EL (cell line): ENCODE data around the gene CISD3.

Source experiments
- DNase-seq: peaks from one replicate; pipeline ENCODE4 v3.0.0-alpha.2; 2016

The CISD3 gene, protein sequence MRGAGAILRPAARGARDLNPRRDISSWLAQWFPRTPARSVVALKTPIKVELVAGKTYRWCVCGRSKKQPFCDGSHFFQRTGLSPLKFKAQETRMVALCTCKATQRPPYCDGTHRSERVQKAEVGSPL

DNA sequence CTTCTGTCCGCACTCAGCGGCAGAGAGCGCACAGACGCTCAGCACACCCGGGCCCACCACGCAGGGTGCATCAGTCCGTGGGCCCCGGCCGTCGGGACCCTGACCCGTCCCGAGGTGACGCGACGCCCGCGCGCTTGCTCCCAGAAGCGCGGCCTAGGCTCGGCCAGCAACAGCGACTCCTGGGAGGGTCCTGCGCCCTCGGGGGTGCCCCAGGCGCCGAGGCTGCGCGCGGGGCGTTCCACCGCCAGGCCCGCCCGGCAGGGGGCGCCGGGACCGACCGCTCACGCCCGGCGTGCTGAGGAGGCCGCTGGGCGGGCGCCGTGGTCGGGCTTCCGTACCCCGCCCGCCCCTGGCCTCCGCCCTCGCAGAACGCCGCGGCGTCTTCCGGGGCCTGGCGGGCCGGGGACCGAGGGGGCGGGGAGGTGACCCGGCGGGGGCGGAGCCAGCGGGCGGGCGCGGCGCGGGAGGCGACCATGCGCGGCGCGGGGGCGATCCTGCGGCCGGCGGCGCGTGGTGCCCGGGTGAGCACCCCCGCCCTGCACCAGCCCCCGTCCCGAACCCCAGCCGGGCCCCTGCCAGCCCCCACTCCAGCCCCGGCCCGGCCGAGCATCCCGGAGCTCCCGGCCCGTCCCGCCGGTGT, at the start of gene CISD3:
Gene CISD3 (plus strand): TSS at position 456 of the 640 bp plus-strand sequence. CDS start 18 bp downstream, at position 474.
- peak; percentile 88 for DNase-seq

DNA sequence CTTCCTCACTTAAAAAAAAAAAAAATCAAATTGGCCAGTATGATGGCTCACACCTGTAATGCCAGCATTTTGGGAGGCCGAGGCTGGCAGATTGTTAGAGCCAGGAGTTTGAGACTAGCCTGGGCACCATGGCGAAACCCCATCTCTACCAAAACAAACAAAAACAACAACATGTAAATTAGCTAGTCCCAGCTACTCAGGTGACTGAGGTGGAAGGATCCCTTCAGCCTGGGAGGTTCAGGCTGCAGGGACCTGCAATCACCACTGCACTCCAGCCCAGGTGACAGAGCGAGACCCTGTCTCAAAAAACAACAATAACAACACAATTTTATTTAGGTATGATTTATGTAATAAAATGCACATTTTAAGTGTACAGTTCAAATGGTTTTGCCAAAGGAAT, 49.0 kb upstream of the CISD3 start:
- DNase-seq: no peak

DNA sequence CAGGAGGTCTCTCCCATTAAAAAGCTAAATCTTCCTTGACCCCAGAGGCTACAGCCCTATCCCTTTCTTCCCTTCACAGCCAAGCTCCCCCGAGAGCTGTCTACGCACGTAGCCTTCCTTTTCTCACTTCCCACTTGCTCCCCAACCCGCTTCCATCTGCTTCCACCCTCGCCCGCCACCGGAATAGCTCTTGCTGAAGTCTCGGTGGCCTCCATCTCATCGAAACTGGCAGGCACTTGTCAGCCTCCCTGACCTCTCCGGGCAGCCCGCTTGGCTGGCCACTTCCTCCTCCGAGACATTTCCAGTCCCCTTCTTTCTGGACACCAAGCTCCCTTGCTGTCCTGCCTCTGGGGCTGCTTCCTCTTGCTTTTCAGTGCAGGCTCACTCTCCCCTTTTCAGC, 44.6 kb upstream of the CISD3 start:
- DNase-seq: no peak

DNA sequence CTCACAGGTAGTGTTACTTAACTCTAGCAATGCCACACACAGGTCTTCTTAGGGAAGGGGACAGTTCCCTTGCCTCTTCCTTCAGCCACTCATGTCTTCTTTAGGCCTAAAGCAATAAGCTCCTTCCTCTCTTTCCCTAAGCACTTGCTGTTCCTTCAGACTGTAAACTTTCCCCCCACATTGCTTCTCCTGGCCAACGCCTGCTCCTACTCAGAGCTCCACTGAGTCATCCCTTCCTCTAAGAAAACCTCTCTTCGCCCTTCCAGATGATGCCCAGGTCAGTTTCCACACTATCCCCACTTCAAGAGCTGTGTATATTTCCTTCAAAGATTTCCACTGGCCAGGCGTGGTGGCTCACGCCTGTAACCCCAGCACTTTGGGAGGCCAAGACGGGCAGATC, 42.9 kb upstream of the CISD3 start:
- DNase-seq: peak; percentile 64

DNA sequence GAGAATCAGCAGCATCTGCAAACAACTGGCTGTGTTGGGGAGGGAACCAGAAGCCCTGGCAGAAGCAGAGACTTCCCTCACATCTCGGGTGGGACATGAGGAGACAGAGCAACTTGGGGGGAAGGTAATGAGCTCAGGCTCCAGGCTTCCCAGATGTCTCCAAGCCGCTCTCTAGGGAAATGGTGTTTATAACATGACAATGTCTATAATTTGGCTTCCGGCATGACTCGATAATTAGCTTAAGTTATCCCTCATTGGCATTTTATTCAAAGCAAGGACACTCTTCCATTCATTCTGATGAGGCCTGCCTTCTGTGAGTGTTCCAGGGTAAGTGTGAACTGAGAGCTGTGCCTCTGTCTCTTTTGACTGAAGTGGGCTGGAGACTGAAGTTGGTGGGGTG, 39.8 kb upstream of the CISD3 start:
- no peak for DNase-seq

DNA sequence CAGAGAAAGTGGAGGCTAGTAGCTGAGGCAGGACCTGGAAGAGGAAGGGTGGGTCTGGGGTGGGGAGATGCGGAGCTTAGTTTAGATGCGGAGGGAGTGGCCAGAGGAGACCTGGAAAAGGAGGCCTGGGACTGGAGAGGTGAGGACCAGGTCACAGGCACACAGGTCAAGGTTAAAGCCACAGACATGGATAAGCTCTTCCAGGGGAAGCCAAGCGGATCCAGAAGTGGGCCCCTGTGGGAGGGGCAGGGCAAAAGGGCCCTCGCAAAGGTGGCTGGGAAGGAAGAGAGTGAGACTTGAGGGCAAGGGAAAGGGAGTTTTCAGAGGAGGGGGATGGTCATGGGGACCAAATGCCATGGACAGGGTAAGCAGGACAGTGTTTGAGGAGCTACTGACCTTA, 39.0 kb upstream of the CISD3 start:
- no peak for DNase-seq

DNA sequence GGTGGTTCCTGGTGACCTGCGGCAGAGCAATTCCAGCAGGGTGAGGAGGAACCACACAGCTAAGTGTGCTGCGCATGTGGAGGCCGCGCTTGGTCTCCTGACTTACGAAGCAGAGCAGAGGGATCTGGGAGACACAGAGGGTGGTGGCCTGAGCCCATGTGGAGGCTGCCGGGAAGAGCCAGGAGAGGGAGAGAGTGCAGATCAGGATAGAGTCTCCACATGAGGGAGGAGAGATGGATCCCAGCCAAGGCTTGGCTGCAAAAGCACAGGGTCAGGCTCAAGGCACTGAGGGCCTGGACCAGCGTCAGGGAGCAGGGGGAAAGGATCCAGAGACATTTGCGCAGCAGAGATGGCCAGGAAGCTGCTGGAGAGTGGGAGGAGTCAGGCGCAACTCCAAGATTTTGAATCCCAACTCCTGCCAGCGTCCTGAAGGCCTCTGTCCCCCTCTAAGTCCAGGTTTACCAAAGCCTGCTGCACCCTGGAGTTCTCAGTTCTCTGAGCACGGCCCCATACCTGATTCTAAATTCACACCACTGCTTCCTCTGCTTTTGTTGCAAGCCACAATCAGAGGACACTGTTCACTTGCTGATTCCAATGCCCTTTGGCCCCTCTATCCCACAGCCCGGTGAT, 36.3 kb upstream of the CISD3 start:
- DNase-seq: peak; percentile 48

DNA sequence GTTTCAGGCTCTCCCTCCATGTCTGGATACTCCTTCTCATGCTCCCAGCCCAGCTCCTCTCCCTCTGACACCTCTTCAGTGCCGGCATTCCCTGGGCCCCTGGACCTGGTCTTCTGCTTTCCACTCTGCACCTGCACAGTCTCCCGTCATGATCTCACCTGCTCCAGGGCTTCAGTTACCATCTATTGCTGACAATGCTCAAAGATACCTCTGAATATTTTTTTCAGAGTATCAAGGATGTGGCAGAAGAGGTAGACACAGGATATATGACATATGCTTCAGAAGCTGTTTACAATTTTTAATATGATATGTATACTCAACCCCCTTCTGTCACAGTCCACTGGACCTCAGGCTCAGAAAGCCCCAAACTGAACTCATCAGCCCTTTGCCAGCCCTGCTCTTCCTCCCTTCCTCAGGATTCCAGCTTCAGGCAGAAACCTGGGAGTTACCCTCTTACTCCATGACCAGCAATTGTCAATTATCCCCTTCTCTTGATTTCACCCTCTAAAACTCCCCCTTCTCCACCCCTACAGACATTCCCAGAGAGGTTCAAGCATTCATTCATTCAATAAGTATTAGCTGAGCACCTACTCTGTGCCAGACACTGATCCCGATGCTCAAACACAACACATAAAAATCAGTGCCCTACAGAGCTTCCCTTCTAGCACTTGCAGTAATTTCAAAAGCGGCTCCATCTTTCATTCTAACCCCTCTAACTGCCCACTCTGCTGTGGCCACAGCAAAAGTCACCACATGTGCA, 32.9 kb upstream of the CISD3 start:
- no peak for DNase-seq

DNA sequence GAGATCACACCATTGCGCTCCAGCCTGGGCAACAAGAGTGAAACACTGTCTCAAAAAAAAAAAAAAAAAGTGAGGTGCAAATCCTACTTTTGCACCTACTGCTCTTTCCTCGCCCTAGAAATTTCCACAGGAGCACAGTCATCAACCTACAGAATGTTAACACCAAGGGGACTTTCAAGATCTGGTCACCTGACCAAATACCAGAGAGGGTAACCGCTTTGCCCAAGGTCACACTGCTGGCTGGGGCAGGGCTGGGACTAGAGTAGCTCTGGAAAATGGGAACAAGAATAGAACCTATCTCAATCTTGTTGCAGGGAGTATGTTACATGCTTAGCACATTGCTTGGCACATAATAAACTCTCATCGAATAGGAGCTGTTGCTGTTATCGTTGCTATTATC, 31.4 kb upstream of the CISD3 start:
- DNase-seq: no peak

DNA sequence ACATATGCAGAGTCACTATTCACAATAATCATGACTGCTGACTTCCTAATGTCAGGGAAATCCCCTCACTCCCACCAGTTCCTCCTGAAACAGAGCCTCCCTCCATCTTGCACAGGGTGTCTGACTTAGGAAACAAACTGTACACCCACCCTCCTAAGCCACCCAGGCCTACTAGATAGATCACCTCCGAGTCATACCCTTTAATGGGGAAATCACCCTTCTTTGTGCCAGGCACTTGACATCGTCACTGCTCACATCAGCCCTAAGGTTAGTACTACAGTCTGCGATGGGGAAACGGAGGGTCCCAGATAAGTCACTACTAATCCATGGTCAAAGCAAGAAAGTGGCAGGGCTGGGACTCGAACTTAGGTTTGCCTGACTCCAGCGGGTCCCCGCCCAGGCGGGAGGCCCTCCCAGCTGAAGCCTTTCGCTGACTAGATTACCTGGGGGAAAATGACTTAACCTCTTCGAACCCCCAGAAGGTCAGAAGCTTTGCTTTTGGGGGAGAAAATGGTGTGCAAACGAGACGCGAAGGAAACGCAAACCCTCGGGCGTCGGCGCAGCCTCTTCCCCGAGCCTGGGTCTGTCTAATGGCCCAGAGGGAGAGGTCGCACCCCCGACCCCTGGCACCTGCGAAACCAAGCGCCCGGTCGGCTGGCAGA, 28.5 kb upstream of the CISD3 start:
- DNase-seq: peak; percentile 56

DNA sequence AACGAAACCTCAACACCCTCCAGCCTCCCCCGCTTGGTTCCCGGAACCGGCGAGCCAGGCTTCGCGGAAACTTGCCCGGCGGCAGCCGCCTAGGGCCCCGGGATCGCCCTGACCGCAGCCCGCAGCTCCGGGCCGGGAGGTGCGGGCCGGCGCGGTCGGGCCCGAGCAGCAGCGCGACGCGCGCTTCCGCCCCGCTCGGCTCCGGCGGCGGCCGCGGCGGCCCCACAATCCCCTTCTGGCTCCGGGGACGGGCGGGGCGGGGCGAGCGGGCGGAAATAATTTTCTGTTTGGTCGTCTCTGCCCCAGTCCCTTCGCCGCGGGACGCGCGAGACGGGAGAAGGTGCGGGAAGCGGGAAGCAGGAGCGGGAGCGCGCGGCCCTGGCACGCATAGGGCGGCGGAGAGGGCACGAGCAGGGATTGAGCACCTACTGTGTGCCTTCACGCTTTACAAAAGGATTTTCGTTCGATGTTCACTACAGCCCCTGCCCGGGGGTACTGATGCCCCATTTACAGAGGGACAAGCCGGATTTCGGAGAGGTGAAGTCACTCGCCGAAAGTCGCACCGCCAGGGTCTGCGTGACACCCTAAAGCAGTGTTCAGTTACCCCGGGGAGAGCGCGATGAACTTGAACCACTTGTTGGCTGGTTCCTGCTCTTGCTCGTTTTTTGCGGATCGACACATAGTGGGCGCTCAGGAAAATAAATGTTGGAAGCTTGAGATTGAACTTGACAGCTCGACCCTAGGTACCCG, 27.8 kb upstream of the CISD3 start:
- peak; percentile 90 for DNase-seq

DNA sequence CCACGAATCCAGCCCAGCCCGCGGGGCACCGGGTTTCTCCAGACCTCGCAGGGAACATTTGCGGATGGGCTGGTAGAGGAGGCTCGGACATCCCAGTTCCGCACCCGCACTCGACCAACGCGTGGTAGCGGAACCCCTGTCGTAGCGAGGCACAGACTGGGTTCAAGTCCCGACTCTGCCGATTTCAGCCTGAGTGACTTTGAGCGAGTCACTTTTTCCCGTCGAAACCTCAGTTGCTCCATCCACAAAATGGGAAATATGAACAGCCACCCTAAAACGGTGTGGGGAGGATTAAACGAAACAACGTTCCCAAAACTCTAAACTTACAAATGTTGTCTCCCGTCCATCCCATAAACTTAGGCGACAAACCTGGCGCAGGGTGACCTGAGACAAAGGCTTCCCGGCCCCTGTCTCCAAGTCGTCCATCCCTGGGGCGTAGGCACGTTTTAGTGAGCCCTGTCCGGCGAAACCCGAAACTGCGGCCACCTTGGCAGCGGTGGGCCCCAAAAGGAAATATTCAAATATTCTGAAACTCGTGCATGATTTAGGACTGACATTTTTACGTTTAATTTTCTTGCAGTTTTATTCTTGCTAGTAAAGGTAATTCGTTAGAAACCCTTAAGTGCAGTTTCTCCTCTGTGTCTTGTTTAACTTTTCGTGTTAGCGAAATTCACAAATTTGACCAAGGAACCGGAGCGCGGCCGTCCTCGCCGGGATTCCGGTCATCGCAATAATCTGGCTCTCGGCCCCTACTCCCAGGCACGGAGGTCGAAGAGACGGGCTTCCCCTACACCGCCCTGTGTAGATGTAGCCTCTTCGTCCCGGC, 27.0 kb upstream of the CISD3 start:
- DNase-seq: no peak

DNA sequence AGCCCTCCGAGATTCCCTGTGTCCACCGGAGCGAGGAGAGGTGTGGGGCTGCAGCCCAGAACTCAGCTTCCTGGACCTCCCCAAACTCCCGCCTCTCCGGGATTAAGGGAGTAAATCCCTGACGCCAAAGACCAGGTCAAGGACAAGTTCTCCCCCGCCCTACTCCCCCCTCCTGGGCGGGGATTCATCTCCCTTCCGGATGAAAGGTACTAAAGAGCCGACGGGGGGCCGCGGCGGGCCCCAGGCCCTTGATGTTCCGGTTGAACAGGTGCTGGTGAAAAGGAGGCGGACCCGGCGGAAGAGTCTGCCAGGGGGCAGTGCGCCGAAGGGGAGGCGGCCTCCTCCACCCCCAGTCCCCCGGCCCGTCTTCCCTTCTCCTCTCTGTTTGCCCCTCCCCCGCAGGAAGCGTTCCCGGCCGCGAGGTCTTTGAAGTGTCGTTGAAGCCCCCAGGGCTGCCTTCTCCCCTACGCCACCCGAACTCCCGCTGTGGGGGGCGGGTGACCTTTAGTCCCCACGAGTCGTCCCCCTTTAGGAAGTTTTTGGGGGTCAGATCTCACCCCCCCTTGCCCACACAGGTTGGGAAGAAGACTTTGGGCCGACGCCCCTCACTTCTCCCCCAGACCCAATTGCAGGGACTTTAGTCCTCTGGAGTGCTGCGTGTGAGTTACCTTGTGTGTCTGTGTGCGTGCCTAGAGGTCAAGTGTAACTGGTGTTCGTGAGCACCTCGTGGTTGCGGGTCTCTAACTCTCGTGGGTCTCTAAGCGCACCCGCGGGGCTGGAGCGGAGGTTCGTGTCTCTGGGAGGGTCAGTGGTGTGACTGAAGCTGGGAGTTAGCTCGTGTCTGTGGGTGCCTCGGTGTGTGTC, 26.2 kb upstream of the CISD3 start:
- peak; percentile 67 for DNase-seq

DNA sequence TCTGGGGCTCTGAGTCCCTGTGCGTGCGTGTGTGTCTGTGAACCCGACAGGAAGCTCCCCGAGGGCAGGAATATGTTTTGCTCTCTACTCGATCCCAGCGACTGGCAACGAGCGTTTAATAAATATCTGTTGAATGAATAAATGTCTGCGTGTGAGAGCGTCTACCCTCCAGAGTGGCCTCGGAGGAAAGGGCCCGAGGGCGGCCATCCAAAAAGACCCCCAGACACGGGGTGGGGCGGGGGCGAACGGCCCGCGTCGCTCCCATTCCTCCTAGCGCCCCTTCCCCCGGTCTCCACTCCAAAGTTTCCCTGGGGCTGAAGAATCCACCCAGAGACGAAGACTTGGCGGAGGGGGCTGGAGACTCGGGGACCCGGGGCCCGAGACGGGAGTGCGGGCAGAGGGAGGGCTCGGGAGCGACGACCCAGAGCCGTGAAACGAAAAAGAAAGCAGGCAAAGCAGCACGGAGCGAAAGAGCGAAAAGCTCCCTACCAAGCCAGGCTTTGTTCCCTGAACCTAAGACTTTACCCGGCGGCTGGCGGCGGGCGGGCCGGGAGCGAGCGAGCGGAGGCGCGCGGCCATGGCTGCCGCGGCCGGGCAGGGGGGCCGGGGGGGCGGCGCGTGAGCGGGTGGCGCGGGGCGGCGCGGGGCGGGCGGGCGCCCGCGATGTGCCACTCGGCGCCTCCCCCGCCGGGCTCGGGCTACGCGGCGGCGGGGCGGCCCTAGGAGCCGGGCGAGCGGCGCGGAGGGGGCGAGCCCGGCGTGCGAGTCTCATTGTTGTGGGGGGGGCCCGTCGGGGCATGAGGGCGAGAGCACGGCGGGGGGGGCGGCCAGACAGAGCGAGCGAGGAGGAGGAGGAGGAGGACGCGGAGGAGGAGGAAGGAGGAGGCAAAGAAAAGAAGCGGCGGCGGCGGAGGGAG, 25.3 kb upstream of the CISD3 start, which contains the start of gene MLLT6:
Gene MLLT6 (plus strand): TSS at position 668 of the 917 bp plus-strand sequence. CDS start 360 bp downstream, outside the sequence.
- DNase-seq: peak; percentile 76

DNA sequence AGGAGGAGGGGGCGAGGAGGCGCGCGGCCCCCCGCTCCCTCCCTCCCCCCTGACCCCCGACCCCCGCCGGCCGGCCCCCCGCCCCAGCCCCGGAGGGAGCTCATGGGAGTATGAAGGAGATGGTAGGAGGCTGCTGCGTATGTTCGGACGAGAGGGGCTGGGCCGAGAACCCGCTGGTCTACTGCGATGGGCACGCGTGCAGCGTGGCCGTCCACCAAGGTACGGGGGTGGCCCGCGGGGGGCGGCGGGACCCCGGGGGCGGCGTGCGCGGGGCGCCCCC, 24.7 kb upstream of the CISD3 start:
- no peak for DNase-seq

DNA sequence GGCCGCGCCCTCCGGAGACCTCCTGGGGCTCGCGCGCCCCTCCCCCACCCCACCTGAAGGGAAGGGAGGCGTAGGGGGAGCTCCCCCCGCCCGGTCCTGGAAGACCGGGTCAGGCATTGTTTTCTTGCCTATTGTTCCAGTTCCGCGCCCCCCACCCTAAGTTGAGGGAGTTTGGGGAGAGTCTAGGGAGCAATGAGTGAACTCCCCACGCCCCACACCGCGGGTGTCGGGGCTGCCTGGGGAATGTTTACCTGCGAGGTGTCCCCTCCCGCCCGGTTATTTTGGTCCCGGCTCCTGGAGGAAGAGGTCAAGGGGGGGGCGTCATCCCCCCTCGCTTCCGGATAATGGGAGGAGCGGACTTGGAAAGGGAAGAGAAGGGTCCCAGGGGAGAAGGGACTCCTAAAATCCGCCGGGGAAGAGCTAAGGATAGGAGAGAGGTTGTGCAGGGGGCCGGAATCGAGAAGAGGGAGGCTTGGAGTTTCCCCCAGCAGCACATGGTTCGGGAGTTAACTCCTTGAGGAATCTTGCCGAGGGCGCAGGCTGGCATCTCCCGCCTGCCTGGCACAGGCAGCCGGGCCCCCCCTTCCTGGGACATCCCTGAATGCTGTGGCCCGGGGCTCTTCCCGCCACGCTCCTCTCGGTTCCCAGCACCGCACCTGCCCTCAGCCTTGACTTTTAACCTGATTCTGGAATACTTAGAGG, 24.2 kb upstream of the CISD3 start:
- peak; percentile 51 for DNase-seq

DNA sequence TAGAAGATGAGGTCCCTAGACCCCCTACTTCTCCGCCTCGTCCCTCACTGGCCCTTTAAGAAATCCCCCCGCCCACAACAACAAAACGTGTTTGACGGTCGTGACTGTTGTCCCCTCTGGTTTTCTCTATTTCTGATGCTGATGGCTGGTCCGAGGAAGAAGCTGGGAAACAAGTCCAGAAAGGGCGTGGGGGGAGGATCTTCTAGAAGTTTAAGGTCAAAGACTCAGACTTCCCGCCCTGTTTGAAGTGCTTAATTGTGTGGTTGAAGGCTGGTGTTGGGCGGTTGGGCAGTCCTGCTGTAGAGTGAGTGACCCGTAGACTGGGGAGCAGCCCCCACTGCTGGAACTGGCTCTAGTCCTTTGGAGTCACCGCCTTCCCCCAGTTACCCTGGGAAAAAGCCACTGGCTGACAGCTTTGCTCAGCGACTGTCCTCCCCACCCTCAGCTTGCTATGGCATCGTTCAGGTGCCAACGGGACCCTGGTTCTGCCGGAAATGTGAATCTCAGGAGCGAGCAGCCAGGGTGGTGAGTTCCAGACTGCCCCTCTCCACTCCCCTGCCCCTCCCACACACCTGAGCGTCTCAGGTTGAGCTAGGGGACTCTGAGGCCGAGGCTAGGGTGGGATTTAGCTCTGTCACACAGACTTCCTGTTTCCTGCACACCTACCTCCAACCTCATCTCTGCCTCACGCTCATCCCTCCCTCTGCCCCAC, 23.5 kb upstream of the CISD3 start:
- peak; percentile 19 for DNase-seq

DNA sequence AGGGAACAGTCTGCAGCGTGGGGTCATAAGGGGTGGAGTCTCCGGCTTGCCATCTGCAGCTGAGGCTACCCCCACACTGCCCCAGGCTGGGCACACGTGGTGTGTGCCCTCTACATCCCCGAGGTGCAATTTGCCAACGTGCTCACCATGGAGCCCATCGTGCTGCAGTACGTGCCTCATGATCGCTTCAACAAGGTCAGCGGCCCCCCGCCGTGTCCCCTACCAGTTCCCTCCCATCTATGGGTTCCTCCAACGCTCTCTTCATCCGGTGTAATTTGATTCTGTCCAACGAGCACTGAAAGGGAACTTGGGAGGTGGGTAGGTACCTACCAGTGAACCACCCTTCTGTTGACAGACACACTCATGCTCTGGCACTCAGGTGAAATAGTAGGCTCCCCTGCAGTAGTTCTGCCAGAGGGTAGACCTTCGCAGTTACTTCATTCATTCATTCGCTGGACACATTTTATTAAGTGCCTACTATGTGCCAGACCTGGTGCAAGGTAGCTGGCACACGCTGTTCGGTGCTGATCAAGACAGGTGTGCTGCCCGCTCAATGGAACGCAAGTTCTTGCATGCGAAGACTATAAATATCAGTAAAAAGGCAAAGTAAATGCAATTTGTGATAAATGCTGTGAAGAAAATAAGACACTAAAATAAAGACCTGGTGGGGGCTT, 22.3 kb upstream of the CISD3 start:
- DNase-seq: no peak
